DOHH2 (cell line): Measurements from ENCODE around the gene FUT8.

Experiments used
- H3F3A ChIP-seq: fragments of 200-600 bp; sonication (generic), shearing (Covaris generic); 2 replicates; pipeline ENCODE4 v1.6.0; 2016; ENCODE audit warnings: antibody characterized with exemption, mild to moderate bottlenecking; ENCODE audit not compliant: control insufficient read depth, insufficient read depth
- H3K27ac ChIP-seq: fragments of 200-600 bp; sonication (generic); 2 replicates; pipeline ENCODE4 v1.5.1; 2014; ENCODE audit warnings: low read depth, mild to moderate bottlenecking, low read length, moderate library complexity
- H3K27me3 ChIP-seq: fragments of 200-600 bp; sonication (generic); 2 replicates; pipeline ENCODE4 v1.6.1; 2014; ENCODE audit warnings: mild to moderate bottlenecking, low read length, mixed read lengths; ENCODE audit not compliant: control insufficient read depth
- H3K36me3 ChIP-seq: fragments of 200-600 bp; sonication (generic); 2 replicates; pipeline ENCODE4 v1.6.1; 2014; ENCODE audit warnings: mild to moderate bottlenecking, low read length, moderate library complexity, mixed read lengths; ENCODE audit not compliant: control insufficient read depth
- H3K4me1 ChIP-seq: fragments of 200-600 bp; sonication (generic); 2 replicates; pipeline ENCODE4 v1.6.1; 2014; ENCODE audit warnings: mild to moderate bottlenecking, low read length, mixed read lengths; ENCODE audit not compliant: control insufficient read depth
- H3K4me2 ChIP-seq: fragments of 200-600 bp; sonication (generic); 2 replicates; pipeline ENCODE4 v1.6.0; 2014; ENCODE audit warnings: mild to moderate bottlenecking, low read length, moderate library complexity
- H3K4me3 ChIP-seq: fragments of 200-600 bp; sonication (generic); 2 replicates; pipeline ENCODE4 v1.5.1; 2014; ENCODE audit warnings: mild to moderate bottlenecking, low read length, mixed read lengths
- H3K79me2 ChIP-seq: fragments of 200-600 bp; sonication (generic); 2 replicates; pipeline ENCODE4 v1.6.1; 2014; ENCODE audit warnings: mild to moderate bottlenecking, low read length, mixed read lengths; ENCODE audit not compliant: control insufficient read depth
- H3K9me2 ChIP-seq: fragments of 200-600 bp; sonication (generic); replicated peaks from 2 replicates; pipeline ENCODE4 v1.6.1; 2014; ENCODE audit warnings: mild to moderate bottlenecking, low read length, mixed read lengths; ENCODE audit not compliant: control insufficient read depth
- H3K9me3 ChIP-seq: fragments of 200-600 bp; sonication (generic); 2 replicates; pipeline ENCODE4 v1.6.1; 2014; ENCODE audit warnings: antibody characterized with exemption, low read length, mixed read lengths; ENCODE audit not compliant: control insufficient read depth, insufficient read depth
- H4K20me1 ChIP-seq: fragments of 200-600 bp; sonication (generic); 2 replicates; pipeline ENCODE4 v1.6.0; 2014; ENCODE audit warnings: low read depth, mild to moderate bottlenecking, antibody characterized with exemption, low read length, moderate library complexity; ENCODE audit not compliant: control insufficient read depth, insufficient read depth
- EZH2phosphoT487 ChIP-seq: fragments of 200-600 bp; sonication (generic); IDR thresholded peaks from 2 replicates; pipeline ENCODE4 v1.6.1; 2017; ENCODE audit warnings: borderline replicate concordance, mild to moderate bottlenecking, antibody characterized with exemption, low read length, moderate library complexity, mixed read lengths
- TF ChIP-seq, protein P1 (sequence below): fragments of 200-600 bp; sonication (generic); IDR thresholded peaks from one replicate; pipeline ENCODE4 v1.5.1; 2014; ENCODE audit warnings: antibody characterized with exemption, mild to moderate bottlenecking, low read depth, low read length; ENCODE audit not compliant: poor library complexity, severe bottlenecking

FUT8 gene

DNA sequence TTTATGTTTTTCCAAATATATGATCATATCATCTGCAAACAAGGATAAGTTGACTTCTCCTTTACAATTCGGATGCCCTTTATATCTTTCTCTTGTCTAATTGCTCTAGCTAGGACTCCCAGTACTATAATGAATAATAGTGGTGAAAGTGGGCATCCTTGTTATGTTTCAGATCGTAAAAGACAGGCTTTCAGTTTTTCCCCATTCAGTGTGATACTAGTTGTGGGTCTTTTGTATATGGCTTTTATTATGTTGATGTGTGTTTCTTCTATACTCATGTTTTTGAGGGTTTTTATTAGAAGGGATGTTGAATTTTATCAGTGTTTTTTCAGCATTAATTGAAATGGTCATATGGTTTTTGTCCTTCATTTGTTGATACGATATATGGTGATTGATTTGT, 97.3 kb downstream of the FUT8 start:
- Histone ChIP-seq H3K4me1 (no peaks in the 10 kb centered on the region), H3K9me2 (no peaks in the 10 kb centered on the region), H3F3A (no peaks in the 10 kb centered on the region), H3K4me2 (no peak overlapping the region), H3K36me3 (0 out of 2 replicates have a peak, but pooled peaks cover 3% of the 10 kb centered on the region), H4K20me1 (peaks cover 3% of the 10 kb centered on the region; the same call in 1 of the 2 replicates), H3K4me3 (no peak overlapping the region), H3K27me3 (no peaks in the 10 kb centered on the region), H3K27ac (no peak overlapping the region), H3K79me2 (peaks cover 95% of the 10 kb centered on the region), H3K9me3 (peaks cover 2% of the 10 kb centered on the region; the same call in 1 of the 2 replicates)
- no peak for TF ChIP-seq EZH2phosphoT487
- TF ChIP-seq, protein P1, sequence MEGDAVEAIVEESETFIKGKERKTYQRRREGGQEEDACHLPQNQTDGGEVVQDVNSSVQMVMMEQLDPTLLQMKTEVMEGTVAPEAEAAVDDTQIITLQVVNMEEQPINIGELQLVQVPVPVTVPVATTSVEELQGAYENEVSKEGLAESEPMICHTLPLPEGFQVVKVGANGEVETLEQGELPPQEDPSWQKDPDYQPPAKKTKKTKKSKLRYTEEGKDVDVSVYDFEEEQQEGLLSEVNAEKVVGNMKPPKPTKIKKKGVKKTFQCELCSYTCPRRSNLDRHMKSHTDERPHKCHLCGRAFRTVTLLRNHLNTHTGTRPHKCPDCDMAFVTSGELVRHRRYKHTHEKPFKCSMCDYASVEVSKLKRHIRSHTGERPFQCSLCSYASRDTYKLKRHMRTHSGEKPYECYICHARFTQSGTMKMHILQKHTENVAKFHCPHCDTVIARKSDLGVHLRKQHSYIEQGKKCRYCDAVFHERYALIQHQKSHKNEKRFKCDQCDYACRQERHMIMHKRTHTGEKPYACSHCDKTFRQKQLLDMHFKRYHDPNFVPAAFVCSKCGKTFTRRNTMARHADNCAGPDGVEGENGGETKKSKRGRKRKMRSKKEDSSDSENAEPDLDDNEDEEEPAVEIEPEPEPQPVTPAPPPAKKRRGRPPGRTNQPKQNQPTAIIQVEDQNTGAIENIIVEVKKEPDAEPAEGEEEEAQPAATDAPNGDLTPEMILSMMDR, result no peak

DNA sequence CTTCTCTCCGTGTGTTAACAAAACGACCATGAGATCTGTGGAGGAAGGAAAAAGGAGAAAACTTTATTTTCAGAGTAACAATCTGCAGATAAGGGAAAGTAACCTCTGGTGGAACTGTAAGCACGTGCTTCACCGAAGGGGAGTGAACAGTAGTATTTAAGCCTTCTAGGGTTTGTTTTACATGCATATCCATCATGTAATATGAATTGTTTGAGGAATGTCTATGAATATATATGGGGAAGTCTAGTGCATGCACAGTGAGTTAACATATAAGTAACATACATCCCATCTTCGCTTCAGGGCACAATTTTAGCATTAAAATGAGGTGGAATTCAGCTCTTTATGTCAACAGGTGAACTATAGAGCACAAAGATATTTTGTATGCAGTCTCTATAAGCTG, 101.1 kb downstream of the FUT8 start:
- TF ChIP-seq, protein P1, result no peak
- no peak for TF ChIP-seq EZH2phosphoT487
- Histone ChIP-seq H3F3A (no peaks in the 10 kb centered on the region; the same call in 1 of the 2 replicates), H4K20me1 (peaks cover 3% of the 10 kb centered on the region; the same call in 1 of the 2 replicates), H3K9me3 (0 out of 2 replicates have a peak, but pooled peaks cover 2% of the 10 kb centered on the region), H3K79me2 (peaks cover 91% of the 10 kb centered on the region), H3K27ac (no peak overlapping the region), H3K4me3 (no peak overlapping the region), H3K9me2 (no peaks in the 10 kb centered on the region), H3K4me2 (no peak overlapping the region), H3K4me1 (no peaks in the 10 kb centered on the region), H3K27me3 (no peaks in the 10 kb centered on the region), H3K36me3 (no peaks in the 10 kb centered on the region)

DNA sequence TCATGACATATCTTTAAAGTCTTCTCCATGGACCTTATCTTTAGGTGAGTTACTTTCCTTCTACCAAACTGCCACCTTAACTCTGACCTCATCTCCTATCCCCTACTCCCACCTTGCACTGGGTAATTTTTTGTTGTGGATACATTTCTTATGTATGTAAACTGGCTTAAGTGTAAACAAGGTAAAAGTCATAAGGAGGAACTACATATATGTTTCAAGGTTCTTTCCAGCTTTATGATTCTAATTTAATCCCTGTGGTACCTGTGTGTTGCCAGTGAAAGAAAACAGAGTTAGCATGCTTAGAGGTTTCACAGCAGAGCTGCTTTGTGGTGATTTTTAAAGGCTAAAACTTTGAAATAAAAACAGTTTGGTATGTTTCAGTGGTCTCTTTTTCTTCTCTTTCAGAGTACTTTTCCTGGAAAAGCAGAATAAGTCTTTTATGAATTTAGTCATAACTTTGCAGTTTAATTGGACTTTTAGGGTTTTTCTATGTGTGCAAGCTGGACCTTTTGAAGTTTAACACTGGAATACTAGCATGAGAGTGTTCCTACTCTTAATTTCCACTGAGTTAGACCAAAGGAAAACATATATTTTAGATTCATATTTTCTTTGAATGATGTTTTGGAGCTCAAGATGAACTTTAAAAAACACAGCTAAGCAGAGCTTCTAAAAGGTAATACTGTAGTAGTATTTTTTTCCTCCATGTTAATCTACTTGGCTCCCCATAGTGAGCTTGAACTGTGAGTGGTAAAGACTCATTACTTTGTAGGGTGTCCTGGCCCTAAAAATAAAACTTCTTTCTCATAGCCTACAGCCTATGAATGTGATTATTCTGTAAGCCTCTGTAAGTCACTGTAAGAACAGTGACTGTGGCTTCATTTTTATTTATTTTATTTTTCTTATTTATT, 105.4 kb downstream of the FUT8 start:
- Histone ChIP-seq H4K20me1 (peaks cover 3% of the 10 kb centered on the region; the same call in 1 of the 2 replicates), H3K9me2 (no peaks in the 10 kb centered on the region), H3K4me3 (no peak overlapping the region), H3K36me3 (peaks cover 6% of the 10 kb centered on the region), H3K4me1 (no peaks in the 10 kb centered on the region), H3K4me2 (no peak overlapping the region), H3K27me3 (no peaks in the 10 kb centered on the region), H3K9me3 (no peaks in the 10 kb centered on the region), H3F3A (peaks cover 7% of the 10 kb centered on the region; the same call in 1 of the 2 replicates), H3K27ac (no peak overlapping the region), H3K79me2 (peaks cover 71% of the 10 kb centered on the region)
- no peak for TF ChIP-seq EZH2phosphoT487
- TF ChIP-seq, protein P1, result no peak
